Activated naive CD4-positive, alpha-beta T cell treated with anti-CD3 and anti-CD28 coated beads, Interleukin-2, amount 10 ng/mL, durations not matched to agents 7 days and 5 days (primary cell): ENCODE data around the gene ING5.

Experiments
- CTCF ChIA-PET: fragments of 350-600 bp; sonication (Branson Sonifier 250); formaldehyde crosslinking; loops from one replicate; lab custom pipeline; 2021; ENCODE audit warnings: antibody characterized with exemption; lab: Charles Lee
- DNase-seq: peaks from one replicate; pipeline ENCODE4 v3.0.0-alpha.2; 2020
- H3K27ac Mint-ChIP-seq: one replicate; pipeline ENCODE4 v1.8.0; 2021; ENCODE audit warnings: mild to moderate bottlenecking, moderate library complexity, mixed read lengths
- H3K27me3 Mint-ChIP-seq: one replicate; pipeline ENCODE4 v1.8.0; 2021; ENCODE audit warnings: mild to moderate bottlenecking, mixed read lengths
- H3K36me3 Mint-ChIP-seq: one replicate; pipeline ENCODE4 v1.8.0; 2021; ENCODE audit warnings: mixed read lengths
- H3K4me1 Mint-ChIP-seq: one replicate; pipeline ENCODE4 v1.8.0; 2021; ENCODE audit warnings: mixed read lengths
- H3K4me3 Mint-ChIP-seq: one replicate; pipeline ENCODE4 v1.8.0; 2021; ENCODE audit warnings: mild to moderate bottlenecking, moderate library complexity, mixed read lengths
- H3K9me3 Mint-ChIP-seq: one replicate; pipeline ENCODE4 v1.8.0; 2021; ENCODE audit warnings: mixed read lengths

Gene ING5

GRCh38 chr2:241706537-241706936, 4.7 kb downstream of the ING5 start:
- peaks cover 53% of the 10 kb centered on the region for H3K36me3 Mint-ChIP-seq
- H3K9me3 Mint-ChIP-seq, result peaks cover 3% of the 10 kb centered on the region
- no peak overlapping the region for H3K4me3 Mint-ChIP-seq
- no peak for DNase-seq
- H3K27ac Mint-ChIP-seq, result no peak overlapping the region
- H3K27me3 Mint-ChIP-seq, result no peaks in the 10 kb centered on the region
- H3K4me1 Mint-ChIP-seq, result peaks cover 15% of the 10 kb centered on the region
- CTCF ChIA-PET, result no interaction called here

DNA sequence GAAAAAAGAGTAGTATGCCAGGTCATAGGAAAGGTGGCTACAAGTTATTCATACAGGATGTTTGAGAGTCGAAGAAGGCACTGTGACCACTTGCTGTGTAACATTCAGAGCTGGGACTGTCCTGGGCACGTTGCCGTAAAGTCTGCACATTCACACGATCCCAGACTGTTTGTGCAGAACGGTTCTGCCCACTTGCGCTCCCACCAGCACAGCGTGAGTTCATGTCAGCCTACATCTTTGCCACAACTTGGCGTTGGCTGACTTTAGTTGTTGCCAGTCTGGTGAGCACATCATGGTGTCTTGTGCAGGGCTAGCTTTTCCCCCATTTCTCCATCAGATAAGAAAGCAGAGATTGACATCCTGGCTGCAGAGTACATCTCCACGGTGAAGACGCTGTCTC, 7.0 kb downstream of the ING5 start:
- no peak for DNase-seq
- H3K4me3 Mint-ChIP-seq, result no peak overlapping the region
- H3K27ac Mint-ChIP-seq, result no peak overlapping the region
- no peaks in the 10 kb centered on the region for H3K27me3 Mint-ChIP-seq
- peaks cover 63% of the 10 kb centered on the region for H3K36me3 Mint-ChIP-seq
- peaks cover 3% of the 10 kb centered on the region for H3K9me3 Mint-ChIP-seq
- CTCF ChIA-PET, result no interaction called here
- H3K4me1 Mint-ChIP-seq, result peaks cover 4% of the 10 kb centered on the region

DNA sequence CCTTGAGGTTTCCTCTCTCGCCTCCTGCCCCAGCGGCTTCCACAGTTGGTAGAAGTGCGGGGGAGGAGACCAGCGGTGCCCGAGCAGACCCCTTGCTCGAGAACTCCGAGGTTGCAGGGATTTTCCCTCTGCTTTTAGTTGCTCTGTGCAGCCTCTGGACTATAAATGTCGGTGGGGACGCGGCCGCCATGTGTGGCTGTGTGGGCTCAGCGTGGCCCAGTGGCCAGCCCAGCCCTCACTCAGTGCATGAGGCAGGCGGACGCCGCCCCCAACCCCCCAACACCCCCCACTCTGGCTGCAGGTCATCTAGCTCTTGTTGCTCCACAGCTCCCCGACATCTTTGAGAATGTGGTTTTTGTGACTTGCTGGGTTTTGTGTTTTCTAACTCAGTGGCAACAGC, 17.3 kb downstream of the ING5 start:
- CTCF ChIA-PET, result interaction anchor here (1.2 to 1.4 kb wide), 2 partner anchors 17 to 158 kb away, joined by 3 to 6 read pairs; partner anchors contain the start of gene ING5
- Mint-ChIP-seq H3K27me3 (no peaks in the 10 kb centered on the region), H3K9me3 (peaks cover 9% of the 10 kb centered on the region), H3K4me1 (no peaks in the 10 kb centered on the region), H3K36me3 (peaks cover 51% of the 10 kb centered on the region), H3K27ac (no peak overlapping the region), H3K4me3 (no peak overlapping the region)
- no peak for DNase-seq

GRCh38 chr2:241720099-241720498, 18.3 kb downstream of the ING5 start:
- Mint-ChIP-seq H3K4me3 (no peak overlapping the region), H3K27ac (no peak overlapping the region), H3K4me1 (no peaks in the 10 kb centered on the region), H3K36me3 (peaks cover 49% of the 10 kb centered on the region), H3K27me3 (no peaks in the 10 kb centered on the region), H3K9me3 (peaks cover 9% of the 10 kb centered on the region)
- CTCF ChIA-PET, result interaction anchor here (0.5 kb wide), 1 partner anchor 15 kb away, joined by 3 read pairs; no protein-coding TSS in a partner anchor
- no peak for DNase-seq

DNA sequence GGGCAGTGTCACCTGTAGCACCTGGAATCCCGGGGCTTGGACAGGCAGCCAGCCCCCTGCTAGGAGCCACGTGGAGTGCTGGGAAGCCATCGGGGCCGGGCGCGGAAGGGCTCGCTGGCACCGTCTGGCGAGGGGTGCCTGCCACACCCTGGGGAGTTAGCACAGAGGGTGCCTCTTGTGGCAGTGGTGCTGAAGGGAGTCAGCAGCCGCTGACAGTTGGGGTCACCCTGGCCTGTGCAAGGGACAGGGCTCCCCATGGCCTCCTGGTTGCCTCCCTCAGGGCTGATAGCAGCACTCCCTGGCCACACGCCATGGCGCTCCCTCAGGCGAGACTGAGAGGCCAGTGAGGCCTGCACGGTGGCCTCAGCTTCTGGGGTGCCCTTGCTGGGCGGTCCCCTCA, 18.7 kb downstream of the ING5 start:
- DNase-seq, result no peak
- H3K4me1 Mint-ChIP-seq, result no peaks in the 10 kb centered on the region
- H3K9me3 Mint-ChIP-seq, result peaks cover 9% of the 10 kb centered on the region
- CTCF ChIA-PET, result interaction anchor here (0.7 kb wide), 1 partner anchor 13 kb away, joined by 3 read pairs; no protein-coding TSS in a partner anchor
- H3K36me3 Mint-ChIP-seq, result peaks cover 50% of the 10 kb centered on the region
- H3K27ac Mint-ChIP-seq, result no peak overlapping the region
- H3K27me3 Mint-ChIP-seq, result no peaks in the 10 kb centered on the region
- no peak overlapping the region for H3K4me3 Mint-ChIP-seq

DNA sequence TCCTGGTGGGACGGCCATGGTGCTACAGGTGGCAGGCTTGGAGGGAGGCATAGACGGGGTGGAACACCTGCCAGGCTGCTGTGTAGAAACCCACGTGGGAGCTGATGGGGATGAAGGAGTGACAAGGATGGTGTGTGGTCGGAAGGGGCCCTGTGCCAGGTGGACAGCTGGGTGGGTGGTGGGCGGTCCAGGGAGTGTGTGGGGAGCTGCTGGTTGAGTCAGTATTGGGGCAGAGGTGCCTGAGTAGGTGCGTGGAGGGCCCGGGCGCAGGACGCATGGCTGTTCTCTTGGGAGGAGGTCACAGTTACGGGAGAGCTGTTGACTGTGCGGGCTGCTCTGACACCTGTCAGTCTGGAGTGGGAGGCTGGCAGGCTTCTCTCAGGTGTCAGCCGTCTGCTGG, 20.0 kb downstream of the ING5 start:
- no peak for DNase-seq
- no peaks in the 10 kb centered on the region for H3K4me1 Mint-ChIP-seq
- no peak overlapping the region for H3K27ac Mint-ChIP-seq
- peaks cover 49% of the 10 kb centered on the region for H3K36me3 Mint-ChIP-seq
- CTCF ChIA-PET, result no interaction called here
- no peaks in the 10 kb centered on the region for H3K27me3 Mint-ChIP-seq
- H3K4me3 Mint-ChIP-seq, result no peak overlapping the region
- H3K9me3 Mint-ChIP-seq, result peaks cover 9% of the 10 kb centered on the region

GRCh38 chr2:241722896-241723454, 21.1 kb downstream of the ING5 start:
- CTCF ChIA-PET, result no interaction called here
- H3K4me3 Mint-ChIP-seq, result no peak overlapping the region
- H3K27ac Mint-ChIP-seq, result no peak overlapping the region
- DNase-seq, result no peak
- peaks cover 9% of the 10 kb centered on the region for H3K9me3 Mint-ChIP-seq
- H3K4me1 Mint-ChIP-seq, result no peaks in the 10 kb centered on the region
- H3K27me3 Mint-ChIP-seq, result no peaks in the 10 kb centered on the region
- peaks cover 45% of the 10 kb centered on the region for H3K36me3 Mint-ChIP-seq

DNA sequence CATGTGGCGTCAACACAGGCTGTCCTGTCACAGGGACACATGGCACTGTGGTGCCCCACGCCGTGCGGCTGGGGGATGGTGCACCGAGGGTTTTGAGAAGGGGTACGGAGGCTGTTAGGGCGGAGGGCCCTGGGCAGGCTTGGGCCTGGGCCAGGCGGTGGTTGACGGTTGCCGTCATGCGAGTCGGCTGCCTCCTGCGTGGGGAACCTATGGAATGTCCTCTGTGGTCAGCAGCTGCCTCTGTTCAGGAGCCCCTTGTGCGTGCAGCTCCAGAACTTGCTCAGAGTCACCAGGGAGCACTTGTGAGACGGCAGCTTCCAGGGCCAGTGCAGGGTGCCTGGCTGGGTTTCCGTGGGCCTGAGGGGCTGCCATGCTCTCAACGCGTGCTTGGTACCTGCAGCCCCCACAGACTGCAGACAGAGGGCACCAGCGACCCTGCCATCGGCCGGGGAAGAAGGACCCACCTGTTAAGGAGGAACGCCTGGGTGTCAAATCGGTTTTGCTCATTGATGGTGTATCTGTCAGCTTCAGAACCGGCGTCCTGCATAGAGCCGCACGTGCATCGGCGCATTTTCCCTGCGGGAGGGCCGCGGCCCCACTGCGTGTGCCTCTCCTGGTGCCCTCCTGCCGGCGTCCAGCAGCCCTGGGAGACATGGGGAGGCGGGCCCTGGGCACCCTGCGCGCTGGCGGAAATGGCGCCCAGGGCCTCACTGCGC, 22.6 kb downstream of the ING5 start:
- Mint-ChIP-seq H3K4me1 (no peaks in the 10 kb centered on the region), H3K27ac (no peak overlapping the region), H3K27me3 (no peaks in the 10 kb centered on the region), H3K4me3 (no peak overlapping the region), H3K9me3 (peaks cover 9% of the 10 kb centered on the region), H3K36me3 (peaks cover 43% of the 10 kb centered on the region)
- no peak for DNase-seq
- CTCF ChIA-PET, result interaction anchor here (0.8 kb wide), 1 partner anchor 9 kb away, joined by 3 read pairs; no protein-coding TSS in a partner anchor

GRCh38 chr2:241724975-241725870, 23.4 kb downstream of the ING5 start:
- H3K27me3 Mint-ChIP-seq, result no peaks in the 10 kb centered on the region
- no peak overlapping the region for H3K27ac Mint-ChIP-seq
- H3K4me3 Mint-ChIP-seq, result no peak overlapping the region
- CTCF ChIA-PET, result interaction anchor here (0.8 kb wide), 2 partner anchors 8 to 153 kb away, joined by 3 to 4 read pairs; no protein-coding TSS in a partner anchor
- H3K36me3 Mint-ChIP-seq, result peaks cover 42% of the 10 kb centered on the region
- no peak for DNase-seq
- H3K4me1 Mint-ChIP-seq, result peaks cover 5% of the 10 kb centered on the region
- H3K9me3 Mint-ChIP-seq, result peaks cover 9% of the 10 kb centered on the region

DNA sequence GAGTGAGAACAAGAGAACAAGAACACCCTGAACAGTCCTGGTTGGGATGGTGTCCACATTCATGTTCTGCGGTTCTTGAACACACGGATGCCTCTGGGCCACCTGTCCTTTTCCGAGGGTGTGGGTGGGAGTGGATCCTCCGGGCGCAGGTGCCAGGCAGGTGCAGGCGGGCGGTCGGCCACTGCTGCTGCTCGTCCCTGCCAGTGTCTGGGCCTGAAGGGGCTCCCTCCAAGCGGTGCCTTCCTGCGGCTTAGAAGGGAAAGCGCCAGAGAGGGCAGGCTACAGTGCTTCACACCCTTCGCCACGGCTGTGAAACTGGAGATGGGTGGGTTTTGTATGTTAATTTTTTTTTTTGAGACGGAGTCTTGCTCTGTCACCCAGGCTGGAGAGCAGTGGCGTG, 24.6 kb downstream of the ING5 start:
- Mint-ChIP-seq H3K27ac (no peak overlapping the region), H3K4me1 (peaks cover 14% of the 10 kb centered on the region), H3K27me3 (no peaks in the 10 kb centered on the region), H3K9me3 (peaks cover 9% of the 10 kb centered on the region), H3K36me3 (peaks cover 35% of the 10 kb centered on the region), H3K4me3 (no peak overlapping the region)
- no peak for DNase-seq
- CTCF ChIA-PET, result no interaction called here

DNA sequence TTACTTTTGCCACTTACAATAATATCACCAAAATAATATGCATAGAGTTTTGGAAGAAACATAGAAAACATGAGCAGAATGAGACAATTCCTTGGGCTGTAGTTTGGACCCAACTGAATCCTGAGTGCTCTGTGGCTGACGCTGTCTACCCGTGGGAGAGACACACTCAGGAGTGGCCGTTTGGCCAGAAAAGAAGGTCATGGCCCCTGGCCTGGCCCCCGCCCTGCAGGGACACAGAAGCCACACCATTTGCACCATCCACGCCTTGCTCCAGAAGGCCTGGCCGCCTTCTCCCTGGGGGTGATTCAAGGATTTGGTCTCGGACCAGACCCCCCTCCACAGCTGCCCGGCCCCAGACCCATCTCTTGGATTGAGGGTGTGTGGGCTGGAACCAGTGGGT, 26.2 kb downstream of the ING5 start:
- Mint-ChIP-seq H3K4me1 (peaks cover 23% of the 10 kb centered on the region), H3K27ac (no peak overlapping the region), H3K36me3 (peaks cover 21% of the 10 kb centered on the region), H3K9me3 (peaks cover 3% of the 10 kb centered on the region), H3K4me3 (no peak overlapping the region), H3K27me3 (no peaks in the 10 kb centered on the region)
- DNase-seq, result no peak
- CTCF ChIA-PET, result no interaction called here

GRCh38 chr2:241728627-241729026, 26.8 kb downstream of the ING5 start:
- Mint-ChIP-seq H3K27ac (no peak overlapping the region), H3K9me3 (no peaks in the 10 kb centered on the region), H3K27me3 (no peaks in the 10 kb centered on the region), H3K4me3 (no peak overlapping the region), H3K36me3 (peaks cover 15% of the 10 kb centered on the region), H3K4me1 (peaks cover 25% of the 10 kb centered on the region)
- DNase-seq, result no peak
- CTCF ChIA-PET, result no interaction called here

DNA sequence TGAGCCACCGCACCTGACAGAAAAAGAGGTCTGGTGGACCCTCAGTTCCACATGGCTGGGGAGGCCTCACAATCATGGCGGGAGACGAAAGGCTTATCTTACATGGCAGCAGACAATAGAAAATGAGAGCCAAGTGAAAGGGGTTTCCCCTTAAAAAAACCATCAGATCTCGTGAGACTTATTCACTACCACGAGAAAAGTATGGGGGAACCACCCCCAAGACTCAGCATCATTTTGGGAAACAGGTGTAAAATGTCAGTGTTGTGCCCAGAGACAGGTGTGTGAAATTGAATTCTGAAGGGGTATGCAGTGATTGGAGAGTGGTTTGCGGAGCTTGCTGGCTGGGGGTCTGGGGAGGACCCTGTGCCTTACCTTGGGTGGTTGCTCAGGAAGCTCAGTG, 28.0 kb downstream of the ING5 start:
- no peaks in the 10 kb centered on the region for H3K9me3 Mint-ChIP-seq
- H3K4me1 Mint-ChIP-seq, result peaks cover 28% of the 10 kb centered on the region
- no peaks in the 10 kb centered on the region for H3K27me3 Mint-ChIP-seq
- CTCF ChIA-PET, result interaction anchor here (0.7 kb wide), 2 partner anchors 25 to 138 kb away, joined by 3 read pairs; no protein-coding TSS in a partner anchor
- peaks cover 5% of the 10 kb centered on the region for H3K36me3 Mint-ChIP-seq
- no peak for DNase-seq
- H3K4me3 Mint-ChIP-seq, result no peak overlapping the region
- no peak overlapping the region for H3K27ac Mint-ChIP-seq

DNA sequence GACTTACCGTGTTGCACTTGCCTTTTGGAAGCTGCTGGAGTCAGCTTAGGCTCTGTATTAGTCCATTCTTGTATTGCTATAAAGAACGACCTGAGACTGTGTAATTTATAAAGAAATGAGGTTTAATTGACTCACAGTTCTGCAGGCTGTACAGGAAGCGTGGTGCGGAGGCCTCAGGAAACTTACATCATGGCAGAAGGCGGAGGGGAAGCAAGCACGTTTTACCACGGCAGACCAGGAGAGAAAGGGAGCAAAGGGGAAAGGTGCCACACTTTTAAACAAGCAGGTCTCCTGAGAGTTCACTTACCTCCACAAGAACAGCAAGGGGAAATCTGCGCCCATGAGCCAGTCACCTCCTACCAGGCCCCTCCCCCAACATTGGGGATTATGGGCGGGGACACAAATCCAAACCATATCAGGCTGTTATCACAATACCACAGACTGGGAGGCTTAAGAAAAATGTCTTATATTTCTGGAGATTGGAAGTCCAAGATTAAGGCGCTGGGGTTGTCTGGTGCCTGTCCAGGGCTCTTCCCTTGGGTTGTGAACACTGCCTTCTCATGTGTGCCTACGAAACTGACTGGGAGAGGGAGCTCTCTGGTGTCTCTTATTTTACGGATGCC, 28.9 kb downstream of the ING5 start:
- H3K36me3 Mint-ChIP-seq, result peaks cover under 1% of the 10 kb centered on the region
- peaks cover 33% of the 10 kb centered on the region for H3K4me1 Mint-ChIP-seq
- H3K9me3 Mint-ChIP-seq, result no peaks in the 10 kb centered on the region
- no peak for DNase-seq
- CTCF ChIA-PET, result interaction anchor here (0.7 to 4.5 kb wide), 4 partner anchors 28 to 576 kb away, joined by 3 to 22 read pairs (median 8); partner anchors contain the start of gene ING5
- H3K27ac Mint-ChIP-seq, result no peak overlapping the region
- H3K27me3 Mint-ChIP-seq, result no peaks in the 10 kb centered on the region
- H3K4me3 Mint-ChIP-seq, result no peak overlapping the region
